GM21528 (cell line): ENCODE data around the gene ARHGAP8.

ENCODE experiments used
- ATAC-seq: cut with Tn5 transposase; IDR thresholded peaks from one replicate; pipeline ENCODE4 v1.9.1; 2021; ENCODE audit warnings: mild to moderate bottlenecking, moderate library complexity; ENCODE audit not compliant: unreplicated experiment, low FRiP score

ARHGAP8 gene

GRCh38 chr22:44760476-44760875 is 8.1 kb downstream of the ARHGAP8 start:
- no peak for ATAC-seq

DNA sequence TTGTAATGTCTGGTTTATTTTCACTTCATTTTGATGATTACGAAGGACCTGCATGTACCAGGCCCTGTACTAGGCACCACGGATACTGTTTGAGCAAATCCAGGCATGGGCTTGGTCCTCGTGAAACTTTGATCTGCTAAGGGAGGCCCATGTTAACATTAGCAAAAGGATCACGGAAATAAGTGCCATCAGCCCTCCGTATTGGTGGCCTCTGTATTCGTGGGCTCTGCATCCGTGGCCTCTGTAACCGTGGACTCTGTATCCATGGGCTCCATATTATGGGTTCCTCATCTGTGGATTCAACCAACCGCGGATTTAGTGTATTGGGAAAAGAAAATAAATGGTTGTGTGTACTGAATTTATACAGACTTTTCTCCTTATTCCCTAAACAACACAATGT is 8.7 kb downstream of the ARHGAP8 start:
- no peak for ATAC-seq

- no peak for ATAC-seq
Observed at GRCh38 chr22:44764373-44764772, 12.0 kb downstream of the ARHGAP8 start.

- no peak for ATAC-seq
Observed at GRCh38 chr22:44764974-44765373, 12.6 kb downstream of the ARHGAP8 start.

DNA sequence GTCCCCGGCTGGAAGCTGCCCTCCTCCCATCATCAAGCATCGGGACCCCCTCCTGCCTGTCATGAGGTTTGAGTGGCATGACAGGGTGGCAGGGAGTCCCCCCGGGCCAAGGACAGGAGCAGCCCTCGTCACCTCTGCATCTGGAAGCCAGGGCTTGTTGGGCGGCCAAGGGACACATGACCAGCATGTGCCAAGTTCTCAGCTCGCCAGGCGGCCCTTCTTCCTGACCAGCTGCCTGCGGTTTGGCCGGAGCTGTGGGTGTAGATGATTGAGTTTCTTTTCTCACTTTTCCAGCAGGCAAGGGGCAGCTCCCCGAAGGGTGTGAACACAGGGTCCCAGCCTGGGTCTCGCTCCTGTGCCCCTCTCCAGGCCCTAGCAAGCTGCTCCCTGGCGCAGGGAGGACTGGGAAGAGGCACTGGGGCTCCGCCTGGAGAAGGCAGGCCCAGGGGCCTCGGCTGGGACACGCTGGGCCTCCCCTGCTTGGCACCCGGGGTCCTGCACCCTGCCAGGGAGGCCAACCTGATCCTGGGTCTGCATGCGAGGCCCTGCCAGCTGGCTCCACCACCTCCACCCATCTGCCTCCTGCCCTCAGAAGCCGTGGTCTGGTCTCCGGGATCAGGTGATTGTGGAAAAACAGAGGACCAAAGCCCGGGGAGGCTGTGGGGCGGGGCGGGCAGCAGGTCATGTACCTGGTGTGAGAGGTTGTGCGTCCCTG is 13.4 kb downstream of the ARHGAP8 start:
- no peak for ATAC-seq

DNA sequence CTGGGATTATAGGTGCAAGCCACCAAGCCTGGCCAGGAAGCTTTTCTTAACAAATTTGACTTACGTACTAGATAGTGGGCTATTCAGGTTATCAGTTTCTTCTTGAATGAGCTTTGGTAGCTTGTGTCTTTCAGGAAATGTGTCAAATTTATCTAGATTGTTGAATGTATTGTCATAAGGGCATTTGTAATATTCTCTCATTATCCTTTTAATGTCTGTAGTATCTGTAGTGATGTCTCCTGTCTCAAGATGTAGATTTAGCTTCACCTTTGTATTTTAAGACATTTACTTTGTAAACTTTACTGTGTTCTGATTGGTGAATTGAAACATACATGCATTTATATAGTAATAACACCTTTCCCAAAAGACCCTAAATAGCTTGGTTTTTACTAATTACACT is 20.7 kb downstream of the ARHGAP8 start:
- ATAC-seq = no peak

DNA sequence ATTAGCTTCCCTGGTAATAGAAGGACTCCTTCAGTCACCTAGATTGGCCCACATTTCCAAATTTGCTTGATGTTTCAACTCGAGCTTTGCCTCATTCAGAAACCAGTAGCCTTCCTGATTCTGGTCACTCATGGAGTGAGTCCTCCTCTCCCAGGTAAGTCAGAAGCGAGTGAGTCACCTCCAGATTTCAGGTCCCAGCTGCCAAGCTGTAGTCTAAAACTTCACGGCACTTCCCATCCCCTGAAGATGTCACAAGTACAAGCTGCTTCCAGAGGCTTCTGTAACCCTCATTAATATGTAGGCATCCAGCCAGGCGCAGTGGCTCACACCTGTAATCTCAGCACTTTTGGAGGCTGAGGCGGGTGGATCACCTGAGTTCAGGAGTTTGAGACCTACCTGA is 23.5 kb downstream of the ARHGAP8 start:
- ATAC-seq = no peak

GRCh38 chr22:44776605-44777363 is 24.4 kb downstream of the ARHGAP8 start:
- no peak for ATAC-seq

DNA sequence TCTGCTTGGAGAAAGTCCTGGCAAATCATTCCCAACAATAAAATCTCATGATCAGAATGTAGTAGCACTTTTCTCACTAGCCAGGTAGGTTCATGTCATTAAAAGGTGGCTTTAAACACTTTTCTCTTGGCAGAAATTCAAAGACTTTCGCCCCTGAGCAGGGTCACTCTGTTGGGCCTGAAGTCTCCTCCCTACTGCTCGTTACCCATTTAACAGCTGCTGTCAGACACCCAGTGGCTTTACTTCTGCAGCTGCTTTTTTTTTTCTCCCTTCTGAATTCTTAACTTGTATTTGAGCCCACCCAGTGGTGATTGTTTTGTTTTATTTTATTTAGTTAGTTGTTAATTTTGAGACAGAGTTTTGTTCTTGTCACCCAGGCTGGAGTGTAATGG is 25.0 kb downstream of the ARHGAP8 start:
- ATAC-seq = no peak

GRCh38 chr22:44780876-44781449 is 28.6 kb downstream of the ARHGAP8 start:
- no peak for ATAC-seq

DNA sequence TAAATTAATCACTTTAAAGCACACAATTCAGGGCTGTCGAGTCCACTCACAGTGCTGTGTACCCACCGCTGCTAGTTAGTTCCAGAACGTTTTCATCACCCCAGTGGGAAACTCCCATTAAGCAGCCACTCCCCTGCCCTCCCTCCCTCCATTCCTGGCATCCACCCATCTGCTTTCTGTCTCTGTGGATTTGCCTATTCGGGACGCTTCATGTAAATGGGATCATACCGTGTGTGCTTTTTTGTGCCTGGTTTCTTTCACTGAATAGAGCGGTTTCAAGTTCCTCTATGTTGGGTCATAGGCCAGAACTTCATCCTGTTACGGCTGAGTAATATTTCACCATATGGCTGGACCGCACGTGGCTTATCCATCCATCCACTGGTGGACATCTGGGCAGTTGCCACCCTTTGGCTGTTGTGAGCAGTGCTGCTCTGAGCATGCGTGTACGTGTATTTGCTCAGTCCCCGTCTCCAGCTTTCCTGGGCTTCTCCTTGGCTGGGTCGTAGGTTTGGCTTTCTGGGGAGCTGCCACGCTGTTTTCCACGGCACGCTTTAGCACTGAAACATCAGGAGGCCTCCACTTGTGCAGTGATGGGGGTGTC is 30.1 kb downstream of the ARHGAP8 start:
- ATAC-seq = no peak

- no peak for ATAC-seq
Observed at GRCh38 chr22:44783091-44783490, 30.7 kb downstream of the ARHGAP8 start.

- no peak for ATAC-seq
Observed at GRCh38 chr22:44783581-44783980, 31.2 kb downstream of the ARHGAP8 start.

DNA sequence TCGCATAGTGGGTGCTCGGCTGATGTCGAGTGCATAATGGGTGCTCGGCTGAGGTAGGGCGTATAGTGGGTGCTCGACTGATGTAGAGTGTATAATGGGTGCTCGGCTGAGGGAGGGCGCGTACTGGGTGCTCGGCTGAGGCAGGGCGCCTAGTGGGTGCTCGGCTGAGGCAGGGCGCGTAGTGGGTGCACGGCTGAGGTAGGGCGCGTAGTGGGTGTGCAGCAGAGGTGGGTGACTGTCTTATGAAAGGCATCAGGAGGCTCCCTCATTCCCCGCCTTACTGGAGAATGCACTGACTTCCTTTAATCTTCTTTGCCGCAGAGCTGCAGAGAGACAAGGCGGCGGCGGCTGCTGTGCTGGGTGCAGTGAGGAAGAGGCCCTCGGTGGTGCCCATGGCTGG is 33.8 kb downstream of the ARHGAP8 start:
- ATAC-seq = no peak

GRCh38 chr22:44786610-44787009 is 34.2 kb downstream of the ARHGAP8 start:
- ATAC-seq = no peak

GRCh38 chr22:44787832-44788231 is 35.5 kb downstream of the ARHGAP8 start:
- ATAC-seq = no peak

GRCh38 chr22:44793106-44793505 is 40.7 kb downstream of the ARHGAP8 start:
- ATAC-seq = no peak

- ATAC-seq = no peak
Observed at GRCh38 chr22:44793506-44794172, 41.3 kb downstream of the ARHGAP8 start.

DNA sequence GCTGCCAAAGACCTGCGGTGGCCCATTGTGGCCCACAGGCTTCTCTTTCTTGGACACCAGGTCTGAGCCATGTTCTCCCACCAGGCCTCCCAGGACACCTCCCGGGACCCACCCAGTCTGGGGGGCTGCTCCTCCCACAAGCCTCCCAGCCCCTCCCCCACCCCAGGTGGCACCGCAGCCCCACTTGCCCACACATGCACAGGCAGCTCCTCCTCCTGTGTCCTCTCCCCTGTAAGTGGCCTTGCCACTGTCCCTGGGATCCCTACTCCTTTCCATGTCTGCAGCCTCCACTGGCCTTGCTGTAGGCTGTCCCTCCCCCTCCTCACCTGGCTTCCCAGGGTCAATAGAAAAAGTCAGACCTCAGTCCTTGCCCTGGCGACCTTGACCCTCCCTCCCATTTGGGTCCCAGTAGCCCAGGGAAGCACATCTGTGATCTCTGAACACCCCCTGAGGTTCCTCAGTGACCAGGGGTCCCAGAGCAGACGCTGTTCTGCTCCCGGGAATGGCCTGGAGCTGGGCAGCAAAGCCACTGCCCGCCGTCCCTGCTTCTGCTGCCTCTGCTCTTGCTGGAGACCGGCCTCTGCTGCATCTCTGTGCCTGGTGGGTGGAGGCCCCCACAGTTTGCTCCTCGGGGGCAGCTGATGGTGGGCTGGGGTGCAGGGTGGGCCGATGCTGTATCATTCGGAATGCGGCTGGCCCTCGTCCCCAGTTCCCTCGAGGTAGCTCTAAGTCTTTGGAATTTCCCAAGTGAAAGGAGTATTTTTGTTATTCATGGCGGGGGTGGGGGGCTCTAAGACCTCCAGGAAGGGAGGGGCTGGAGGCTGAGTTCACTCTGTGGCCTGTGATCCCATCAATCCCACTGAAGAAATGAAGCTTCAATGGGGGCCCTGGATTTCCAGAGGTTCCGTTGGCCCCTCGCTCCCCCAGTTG is 43.6 kb downstream of the ARHGAP8 start:
- no peak for ATAC-seq
